NCI-H345 treated with DMSO at 0.1 percent for 48 hours (cell line): ENCODE results near the gene CCDC89.

Experiments
- DNase-seq: peaks from one replicate; lab custom pipeline; 2025; ENCODE audit not compliant: unreplicated experiment; lab: John Stamatoyannopoulos, UW

Gene CCDC89

GRCh38 chr11:85685820-85686459 lies at the start of gene CCDC89:
CCDC89 (minus strand) TSS chr11:85686195; CDS start chr11:85686130, 65 bp downstream.
- DNase-seq = peak; percentile 94

GRCh38 chr11:85732965-85733364 lies 47.0 kb upstream of the CCDC89 start:
- DNase-seq = no peak

GRCh38 chr11:85726381-85726780 lies 40.4 kb upstream of the CCDC89 start:
- DNase-seq = no peak

- no peak for DNase-seq
These were observed 39.7 kb upstream of the CCDC89 start for GRCh38 chr11:85725510-85726258.

- no peak for DNase-seq
These were observed 38.9 kb upstream of the CCDC89 start for GRCh38 chr11:85724748-85725465.

- DNase-seq = no peak
These were observed 37.1 kb upstream of the CCDC89 start for GRCh38 chr11:85723088-85723487.

- no peak for DNase-seq
These were observed 35.2 kb upstream of the CCDC89 start for GRCh38 chr11:85721191-85721590.

- no peak for DNase-seq
These were observed 33.2 kb upstream of the CCDC89 start for GRCh38 chr11:85718991-85719807.

- DNase-seq = no peak
These were observed 32.3 kb upstream of the CCDC89 start for GRCh38 chr11:85718126-85718943.

- no peak for DNase-seq
These were observed 31.4 kb upstream of the CCDC89 start for GRCh38 chr11:85717429-85717828.

GRCh38 chr11:85712953-85713352 lies 27.0 kb upstream of the CCDC89 start:
- DNase-seq = no peak

GRCh38 chr11:85710917-85711316 lies 24.9 kb upstream of the CCDC89 start:
- DNase-seq = no peak

- DNase-seq = no peak
These were observed 24.1 kb upstream of the CCDC89 start for GRCh38 chr11:85709941-85710702.

GRCh38 chr11:85705800-85706199 lies 19.8 kb upstream of the CCDC89 start:
- DNase-seq = no peak

- no peak for DNase-seq
These were observed 19.0 kb upstream of the CCDC89 start for GRCh38 chr11:85704967-85705366.

- no peak for DNase-seq
These were observed 14.2 kb upstream of the CCDC89 start for GRCh38 chr11:85699957-85700741.

GRCh38 chr11:85698195-85698594 lies 12.2 kb upstream of the CCDC89 start:
- DNase-seq = no peak

GRCh38 chr11:85697747-85698146 lies 11.8 kb upstream of the CCDC89 start:
- no peak for DNase-seq

- no peak for DNase-seq
These were observed 9.6 kb upstream of the CCDC89 start for GRCh38 chr11:85695546-85695945.
